ENCODE measurements around the gene ACTL6A.

DNA sequence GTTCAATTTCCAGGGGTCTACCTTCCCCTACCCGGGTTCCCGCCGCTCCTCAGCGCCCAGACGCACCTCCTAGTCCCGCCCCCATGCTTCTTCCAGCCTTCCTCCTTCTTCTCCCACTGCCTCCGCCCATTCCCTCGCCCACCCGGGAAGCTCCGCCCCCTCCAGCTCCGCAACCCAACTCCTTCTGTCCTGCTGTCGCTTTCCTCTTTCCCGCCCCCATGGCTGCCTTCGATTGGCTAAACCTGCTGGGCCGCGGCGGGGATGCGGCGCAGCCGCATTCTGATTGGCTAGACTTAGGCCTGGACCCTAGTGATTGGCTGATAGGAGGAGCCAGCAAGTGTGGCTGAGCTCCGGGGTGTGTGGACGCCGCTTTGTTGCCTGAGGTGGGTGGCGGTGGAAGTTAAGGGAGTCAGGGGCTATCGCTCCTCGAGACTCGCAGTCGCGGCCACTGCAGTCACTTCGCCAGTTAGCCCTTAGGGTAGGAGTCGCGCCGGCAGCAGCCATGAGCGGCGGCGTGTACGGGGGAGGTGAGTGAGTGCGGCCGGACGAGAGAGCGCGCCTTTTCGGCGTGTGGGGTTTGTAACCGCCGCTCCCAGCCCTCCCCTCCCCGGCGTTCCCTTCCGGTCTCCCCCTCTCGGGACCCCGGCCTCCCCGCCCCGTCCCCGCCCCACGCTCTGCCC, at the start of gene ACTL6A:
- TF ChIP-seq, protein P1, sequence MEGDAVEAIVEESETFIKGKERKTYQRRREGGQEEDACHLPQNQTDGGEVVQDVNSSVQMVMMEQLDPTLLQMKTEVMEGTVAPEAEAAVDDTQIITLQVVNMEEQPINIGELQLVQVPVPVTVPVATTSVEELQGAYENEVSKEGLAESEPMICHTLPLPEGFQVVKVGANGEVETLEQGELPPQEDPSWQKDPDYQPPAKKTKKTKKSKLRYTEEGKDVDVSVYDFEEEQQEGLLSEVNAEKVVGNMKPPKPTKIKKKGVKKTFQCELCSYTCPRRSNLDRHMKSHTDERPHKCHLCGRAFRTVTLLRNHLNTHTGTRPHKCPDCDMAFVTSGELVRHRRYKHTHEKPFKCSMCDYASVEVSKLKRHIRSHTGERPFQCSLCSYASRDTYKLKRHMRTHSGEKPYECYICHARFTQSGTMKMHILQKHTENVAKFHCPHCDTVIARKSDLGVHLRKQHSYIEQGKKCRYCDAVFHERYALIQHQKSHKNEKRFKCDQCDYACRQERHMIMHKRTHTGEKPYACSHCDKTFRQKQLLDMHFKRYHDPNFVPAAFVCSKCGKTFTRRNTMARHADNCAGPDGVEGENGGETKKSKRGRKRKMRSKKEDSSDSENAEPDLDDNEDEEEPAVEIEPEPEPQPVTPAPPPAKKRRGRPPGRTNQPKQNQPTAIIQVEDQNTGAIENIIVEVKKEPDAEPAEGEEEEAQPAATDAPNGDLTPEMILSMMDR (conservative IDR thresholded peaks at IDR 0.05; ENCODE audit: low read length), result no peak
- TF ChIP-seq EZH2phosphoT487 (IDR thresholded peaks at IDR 0.05; ENCODE audit: borderline replicate concordance), result no peak

Measured in Loucy (cell line).